ENCODE data around the gene SORL1-AS1.

Gene SORL1-AS1

GRCh38 chr11:121452609-121453150 lies at the start of gene SORL1-AS1:
Gene SORL1-AS1, minus strand, starts transcription at chr11:121452967.
- Histone ChIP-seq H3K4me1 (peaks cover 0 to 4% of the 10 kb centered on the region in 2 donors), H3K4me3 (peak within 1 kb of the TSS; percentile 49 to 65 (median 54)), H3K36me3 (no peaks in the 10 kb centered on the region), H3K27ac (no peak within 1 kb of the TSS), H3K27me3 (peaks cover 0 to 10% (median 0%) of the 10 kb centered on the region in 3 donors), H3K9me3 (no peaks in the 10 kb centered on the region)
- DNase-seq (no peak), ATAC-seq (no peak)
- in situ Hi-C loops (cut with MboI; ENCODE audit: low sequenced_read_pairs in 4 of 4) = no loop called here
- intact Hi-C loops (cut with DNase I; ENCODE audit: low total_unique reads) = loop anchor here (5.0 kb wide), 1 partner anchor 80 kb away; no protein-coding TSS in a partner anchor
- TF ChIP-seq, protein P1, sequence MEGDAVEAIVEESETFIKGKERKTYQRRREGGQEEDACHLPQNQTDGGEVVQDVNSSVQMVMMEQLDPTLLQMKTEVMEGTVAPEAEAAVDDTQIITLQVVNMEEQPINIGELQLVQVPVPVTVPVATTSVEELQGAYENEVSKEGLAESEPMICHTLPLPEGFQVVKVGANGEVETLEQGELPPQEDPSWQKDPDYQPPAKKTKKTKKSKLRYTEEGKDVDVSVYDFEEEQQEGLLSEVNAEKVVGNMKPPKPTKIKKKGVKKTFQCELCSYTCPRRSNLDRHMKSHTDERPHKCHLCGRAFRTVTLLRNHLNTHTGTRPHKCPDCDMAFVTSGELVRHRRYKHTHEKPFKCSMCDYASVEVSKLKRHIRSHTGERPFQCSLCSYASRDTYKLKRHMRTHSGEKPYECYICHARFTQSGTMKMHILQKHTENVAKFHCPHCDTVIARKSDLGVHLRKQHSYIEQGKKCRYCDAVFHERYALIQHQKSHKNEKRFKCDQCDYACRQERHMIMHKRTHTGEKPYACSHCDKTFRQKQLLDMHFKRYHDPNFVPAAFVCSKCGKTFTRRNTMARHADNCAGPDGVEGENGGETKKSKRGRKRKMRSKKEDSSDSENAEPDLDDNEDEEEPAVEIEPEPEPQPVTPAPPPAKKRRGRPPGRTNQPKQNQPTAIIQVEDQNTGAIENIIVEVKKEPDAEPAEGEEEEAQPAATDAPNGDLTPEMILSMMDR (IDR thresholded peaks at IDR 0.05 in 4 of 5, conservative IDR thresholded peaks at IDR 0.05 in 1 of 5) = no peak
- TF ChIP-seq POLR2A (IDR thresholded peaks at IDR 0.05) = no peak

GRCh38 chr11:121500717-121501116 lies 48.0 kb upstream of the SORL1-AS1 start:
- H3K4me3 ChIP-seq = no peak overlapping the region
- no peaks in the 10 kb centered on the region for H3K4me1 ChIP-seq
- ATAC-seq (no peak), DNase-seq (no peak)
- in situ Hi-C loops (cut with MboI; ENCODE audit: low sequenced_read_pairs in 4 of 4) (no loop called here), intact Hi-C loops (cut with DNase I; ENCODE audit: low total_unique reads) (no loop called here)
- H3K36me3 ChIP-seq = no peaks in the 10 kb centered on the region
- H3K27ac ChIP-seq = no peak overlapping the region
- H3K27me3 ChIP-seq = no peaks in the 10 kb centered on the region
- H3K9me3 ChIP-seq = peaks cover 0 to under 1% (median 0%) of the 10 kb centered on the region in 3 donors
- no peak for TF ChIP-seq POLR2A (IDR thresholded peaks at IDR 0.05)
- TF ChIP-seq, protein P1 (IDR thresholded peaks at IDR 0.05 in 4 of 5, conservative IDR thresholded peaks at IDR 0.05 in 1 of 5) = no peak

- ATAC-seq (no peak), DNase-seq (no peak)
- no peak overlapping the region for H3K27ac ChIP-seq
- no peaks in the 10 kb centered on the region for H3K27me3 ChIP-seq
- no peak for TF ChIP-seq POLR2A (IDR thresholded peaks at IDR 0.05)
- TF ChIP-seq, protein P1 (IDR thresholded peaks at IDR 0.05 in 4 of 5, conservative IDR thresholded peaks at IDR 0.05 in 1 of 5) = no peak
- no peaks in the 10 kb centered on the region for H3K4me1 ChIP-seq
- in situ Hi-C loops (cut with MboI; ENCODE audit: low sequenced_read_pairs in 4 of 4) = no loop called here
- no peak overlapping the region for H3K4me3 ChIP-seq
- H3K36me3 ChIP-seq = no peaks in the 10 kb centered on the region
- intact Hi-C loops (cut with DNase I; ENCODE audit: low total_unique reads) = no loop called here
- no peaks in the 10 kb centered on the region for H3K9me3 ChIP-seq
Measured at GRCh38 chr11:121500275-121500674, 47.5 kb upstream of the SORL1-AS1 start.

- no peak for DNase-seq
- Histone ChIP-seq H3K4me1 (no peaks in the 10 kb centered on the region), H3K9me3 (no peaks in the 10 kb centered on the region), H3K4me3 (no peak overlapping the region), H3K36me3 (no peaks in the 10 kb centered on the region), H3K27ac (no peak overlapping the region), H3K27me3 (no peaks in the 10 kb centered on the region)
- no peak for TF ChIP-seq POLR2A (IDR thresholded peaks at IDR 0.05)
- TF ChIP-seq, protein P1 (IDR thresholded peaks at IDR 0.05 in 4 of 5, conservative IDR thresholded peaks at IDR 0.05 in 1 of 5) = no peak
- no peak for ATAC-seq
- intact Hi-C loops (cut with DNase I; ENCODE audit: low total_unique reads) = no loop called here
- in situ Hi-C loops (cut with MboI; ENCODE audit: low sequenced_read_pairs in 4 of 4) = no loop called here
Measured at GRCh38 chr11:121499405-121499804, 46.6 kb upstream of the SORL1-AS1 start.

Data from gastrocnemius medialis (tissue), 4 donors.